OCI-LY1 (cell line): ENCODE data around the gene RNF19B.

Source experiments
- CTCF ChIP-seq: fragments of 200-600 bp; sonication (generic), shearing (Covaris generic); IDR thresholded peaks from 2 replicates; pipeline ENCODE4 v1.5.1; 2017; ENCODE audit warnings: mild to moderate bottlenecking, antibody characterized with exemption, low read length, moderate library complexity, mixed read lengths
- EZH2 ChIP-seq: fragments of 200-600 bp; sonication (generic), shearing (Covaris generic); IDR thresholded peaks from 2 replicates; pipeline ENCODE4 v1.8.0; 2017; ENCODE audit warnings: borderline replicate concordance, mixed run types, mild to moderate bottlenecking, antibody characterized with exemption, low read length, moderate library complexity, mixed read lengths

DNA sequence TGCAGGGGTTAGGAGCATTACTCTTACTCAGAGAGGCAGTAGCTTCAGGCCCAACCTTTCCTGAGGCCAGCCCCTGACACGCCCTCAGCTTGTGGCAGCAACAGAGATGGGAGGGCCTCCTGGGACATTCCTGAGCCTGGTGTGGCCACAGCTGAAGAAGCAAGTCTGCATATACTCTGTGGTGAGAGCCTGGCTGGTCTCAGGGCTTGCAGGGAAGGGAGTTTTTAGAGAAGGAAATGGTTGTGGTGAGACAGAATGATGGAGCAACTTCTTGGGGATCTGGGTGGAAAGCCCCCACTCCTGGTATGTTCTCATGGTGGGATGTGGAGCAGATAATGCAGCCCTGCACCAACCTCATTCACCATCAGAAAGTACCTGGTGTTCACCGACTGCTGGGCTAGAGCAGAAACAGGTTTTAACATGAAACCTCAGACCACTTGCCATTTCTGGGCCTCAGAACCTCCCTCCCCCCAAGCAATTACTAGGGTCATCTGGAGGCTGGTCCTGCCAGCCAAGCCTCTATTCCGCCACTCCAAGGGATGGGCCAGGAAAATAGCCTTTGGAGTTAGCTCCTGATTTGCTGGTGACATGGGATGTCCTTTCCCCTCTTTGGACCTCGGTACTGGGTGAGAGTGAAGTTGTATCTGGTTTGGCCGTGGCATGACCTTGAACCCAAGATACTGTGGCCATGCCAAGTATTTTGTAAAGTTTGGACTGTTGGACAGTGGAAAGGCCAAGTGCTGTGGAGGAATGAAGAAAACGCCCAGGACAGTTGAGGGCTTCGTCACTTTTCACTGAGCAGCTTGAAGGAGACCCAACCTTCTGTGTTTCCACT lies 28.1 kb upstream of the RNF19B start:
- no peak for TF ChIP-seq CTCF
- TF ChIP-seq EZH2: no peak
